ENCODE data around the gene RERGL. TPM values are rescaled to one million over a fixed set of nuclear protein-coding genes. Genes with fewer than 3 reads are reported as not detected.

The RERGL gene
- total RNA-seq, 1 experiment from 2014 or later, result not detected

DNA sequence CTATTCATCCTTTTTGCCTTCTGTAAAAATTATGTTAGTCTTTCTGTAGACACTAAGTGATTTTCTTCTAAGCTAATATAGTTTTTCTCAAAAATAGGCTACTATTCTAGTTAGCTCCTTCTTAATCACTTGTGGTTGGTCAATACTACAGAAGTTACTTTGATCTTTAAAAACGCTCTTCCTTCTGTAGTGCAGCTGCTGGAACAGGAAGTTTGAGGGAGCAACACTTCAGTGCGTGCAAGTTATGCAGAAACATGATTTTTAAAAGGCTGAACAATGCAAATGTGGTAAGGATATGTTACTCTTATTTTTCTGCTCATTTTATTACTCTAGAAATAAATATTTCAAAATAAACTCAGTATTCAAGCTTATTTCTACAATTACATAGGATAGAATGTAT is 11.1 kb upstream of the RERGL start:
- Histone ChIP-seq H2AK5ac (ENCODE audit: insufficient read length, low read length) (no peak overlapping the region), H3T11ph (ENCODE audit: low read length) (no peak overlapping the region), H3K4ac (ENCODE audit: low read depth, low read length) (no peak overlapping the region), H3K4me1 (ENCODE audit: insufficient read depth, low read length) (no peaks in the 10 kb centered on the region), H4K91ac (ENCODE audit: insufficient read length, low read depth, low read length) (no peak overlapping the region), H3K18ac (ENCODE audit: insufficient read length, low read depth, low read length) (no peak overlapping the region), H4K8ac (replicated peaks; ENCODE audit: insufficient read length, low read depth, low read length) (no peak overlapping the region), H3K23ac (ENCODE audit: insufficient read length, low read depth, low read length) (no peak overlapping the region), H3K27me3 (ENCODE audit: insufficient read depth, low read length) (no peaks in the 10 kb centered on the region), H3K27ac (ENCODE audit: insufficient read length, low read depth, low read length) (no peak overlapping the region), H3K23me2 (ENCODE audit: insufficient read length, low read depth, low read length, poor library complexity, severe bottlenecking) (no peaks in the 10 kb centered on the region), H3K79me1 (ENCODE audit: insufficient read depth, low read depth, low read length, poor library complexity, severe bottlenecking) (no peaks in the 10 kb centered on the region), H2BK20ac (ENCODE audit: low read depth, low read length, poor library complexity, severe bottlenecking) (no peak overlapping the region), H3K79me2 (ENCODE audit: insufficient read depth, low read length) (no peaks in the 10 kb centered on the region), H4K5ac (ENCODE audit: insufficient read length, low read depth, low read length) (no peak overlapping the region), H2BK120ac (ENCODE audit: low read depth, low read length, poor library complexity, severe bottlenecking) (no peak overlapping the region), H3K4me2 (ENCODE audit: insufficient read depth, insufficient read length, low read length) (no peak overlapping the region), H2BK5ac (ENCODE audit: insufficient read length, low read length) (no peak overlapping the region), H2BK12ac (ENCODE audit: insufficient read length, low read depth, low read length) (no peak overlapping the region), H3K9me3 (ENCODE audit: control insufficient read depth, low read depth, low read length) (peaks cover 11% of the 10 kb centered on the region), H2AFZ (ENCODE audit: low read length) (no peak overlapping the region), H4K20me1 (ENCODE audit: control insufficient read depth, insufficient read depth, insufficient read length) (no peaks in the 10 kb centered on the region), H3K9ac (ENCODE audit: extremely low read depth, insufficient read length, low read length) (no peak overlapping the region), H2BK15ac (ENCODE audit: low read depth, low read length) (no peak overlapping the region), H3K56ac (ENCODE audit: insufficient read length, low read depth, low read length) (no peak overlapping the region), H3K14ac (ENCODE audit: insufficient read depth, low read length) (no peak overlapping the region)
- Mint-ChIP-seq H3K4me3 (no peak overlapping the region), H3K27me3 (ENCODE audit: low read depth) (no peaks in the 10 kb centered on the region), H3K4me1 (no peaks in the 10 kb centered on the region), H3K27ac (no peak overlapping the region), H3K36me3 (ENCODE audit: insufficient read depth in 1 of 3, low read depth in 3 of 3) (peaks cover 2 to 13% (median 5%) of the 10 kb centered on the region in 3 experiments; a peak in 3 of 7 replicates), H3K9me3 (peaks cover 11 to 18% of the 10 kb centered on the region in 2 experiments; a peak in 3 of 5 replicates)
- WGBS (ENCODE audit: extremely low coverage, insufficient read length, low lambda C conversion rate), result no CpG with 5 or more reads among the region's 2 CpGs
- no peak for TF ChIP-seq CTCF (conservative IDR thresholded peaks at IDR 0.05)
- DNase-seq, result no peak

Data from H9 (cell line).